IMR-90 (cell line): ENCODE results near the gene MBD2. TPM values are rescaled to one million over a fixed set of nuclear protein-coding genes. Genes with fewer than 3 reads are reported as not detected.

Source experiments
- ATAC-seq: fragments of 200-7000 bp; cut with Tn5 transposase; 2 replicates; pipeline ENCODE4 v1.9.1; 2020; ENCODE audit warnings: low read depth, mild to moderate bottlenecking, moderate library complexity
- BruUV-seq: library from RNA; stranded (reverse); fragments of 400-500 nt; replicated peaks from 2 replicates; lab custom pipeline; 2021; lab: Mats Ljungman, UMichigan
- CTCF ChIA-PET: fragments of 300-600 bp; formaldehyde crosslinking; extraction: SDS; loops from one replicate; lab custom pipeline; 2021; ENCODE audit warnings: antibody characterized with exemption; lab: Yijun Ruan, JAX
- POLR2A ChIA-PET: fragments of 300-600 bp; sonication (Branson Sonifier 250); formaldehyde crosslinking; loops from one replicate; lab custom pipeline; 2022; ENCODE audit warnings: antibody characterized with exemption; ENCODE audit not compliant: unreplicated experiment; lab: Charles Lee
- DNase-seq: peaks from one replicate; pipeline ENCODE4 v3.0.0; 2013
- H2AFZ ChIP-seq: replicated peaks from 2 replicates; pipeline ENCODE3; 2013; ENCODE audit warnings: low read length, mild to moderate bottlenecking; ENCODE audit not compliant: poor library complexity
- H2AK5ac ChIP-seq: 2 replicates; pipeline ENCODE4 v1.6.1; 2013; ENCODE audit warnings: low read depth, low read length, inconsistent platforms
- H2AK9ac ChIP-seq: replicated peaks from 2 replicates; pipeline ENCODE3; 2013; ENCODE audit warnings: mild to moderate bottlenecking, low read depth, low read length, moderate library complexity; ENCODE audit not compliant: poor library complexity
- H2BK120ac ChIP-seq: 2 replicates; pipeline ENCODE4 v1.6.1; 2013; ENCODE audit warnings: low read depth, low read length, inconsistent platforms
- H2BK15ac ChIP-seq: 3 replicates; pipeline ENCODE4 v1.6.1; 2013; ENCODE audit warnings: low read depth, low read length, inconsistent platforms
- H2BK20ac ChIP-seq: 2 replicates; pipeline ENCODE4 v1.6.1; 2013; ENCODE audit warnings: low read depth, mild to moderate bottlenecking, inconsistent platforms, low read length, moderate library complexity
- H2BK5ac ChIP-seq: 2 replicates; pipeline ENCODE4 v1.6.1; 2013; ENCODE audit warnings: mild to moderate bottlenecking, low read depth, low read length, inconsistent platforms; ENCODE audit not compliant: poor library complexity, severe bottlenecking
- H3K14ac ChIP-seq: replicated peaks from 2 replicates; pipeline ENCODE4 v1.6.1; 2013; ENCODE audit warnings: low read depth, low read length, inconsistent platforms
- H3K18ac ChIP-seq: 2 replicates; pipeline ENCODE4 v1.6.1; 2013; ENCODE audit warnings: low read depth, low read length, control low read depth
- H3K23ac ChIP-seq: 2 replicates; pipeline ENCODE4 v1.6.1; 2013; ENCODE audit warnings: low read depth, low read length, inconsistent platforms
- H3K27ac ChIP-seq: 2 replicates; pipeline ENCODE4 v1.5.1; 2013; ENCODE audit warnings: mild to moderate bottlenecking, control low read depth, low read length; ENCODE audit not compliant: insufficient read depth
- H3K27me3 ChIP-seq: 2 replicates; pipeline ENCODE4 v1.6.1; 2013; ENCODE audit warnings: low read length; ENCODE audit not compliant: control insufficient read depth, insufficient read depth
- H3K36me3 ChIP-seq: 2 replicates; pipeline ENCODE4 v1.6.1; 2013; ENCODE audit warnings: low read length, mixed read lengths; ENCODE audit not compliant: control insufficient read depth, insufficient read depth
- H3K4ac ChIP-seq: 2 replicates; pipeline ENCODE4 v1.6.1; 2013; ENCODE audit warnings: low read depth, low read length, inconsistent platforms
- H3K4me1 ChIP-seq: 2 replicates; pipeline ENCODE4 v1.6.1; 2013; ENCODE audit warnings: low read length, mixed read lengths; ENCODE audit not compliant: control insufficient read depth, insufficient read depth
- H3K4me2 ChIP-seq: 2 replicates; pipeline ENCODE4 v1.6.1; 2013; ENCODE audit warnings: low read depth, mild to moderate bottlenecking, control low read depth, low read length, moderate library complexity
- H3K4me3 ChIP-seq: 2 replicates; pipeline ENCODE4 v1.5.1; 2013; ENCODE audit warnings: low read depth, mild to moderate bottlenecking, control low read depth, low read length, moderate library complexity; ENCODE audit not compliant: insufficient read depth
- H3K56ac ChIP-seq: 2 replicates; pipeline ENCODE4 v1.6.1; 2013; ENCODE audit warnings: low read length, inconsistent platforms; ENCODE audit not compliant: insufficient read depth; ENCODE audit errors: extremely low read depth
- H3K79me1 ChIP-seq, 2 experiments: 2 replicates each; pipeline ENCODE4 v1.6.1; 2013; ENCODE audit warnings: low read length in 2 of 2, inconsistent platforms in 1 of 2, low read depth in 1 of 2
- H3K9ac ChIP-seq: 2 replicates; pipeline ENCODE4 v1.6.1; 2013; ENCODE audit warnings: low read depth, low read length, control low read depth
- H3K9me1 ChIP-seq: 2 replicates; pipeline ENCODE4 v1.6.1; 2013; ENCODE audit warnings: low read length, inconsistent platforms; ENCODE audit not compliant: insufficient read depth
- H3K9me3 ChIP-seq: 2 replicates; pipeline ENCODE4 v1.6.1; 2013; ENCODE audit warnings: low read length; ENCODE audit not compliant: control insufficient read depth, insufficient read depth
- H4K20me1 ChIP-seq: 2 replicates; pipeline ENCODE4 v1.6.1; 2013; ENCODE audit warnings: low read length, inconsistent platforms; ENCODE audit not compliant: insufficient read depth
- H4K5ac ChIP-seq: 2 replicates; pipeline ENCODE4 v1.6.1; 2013; ENCODE audit warnings: mild to moderate bottlenecking, low read depth, low read length, control low read depth
- H4K8ac ChIP-seq, 2 experiments: 2 replicates each; pipeline ENCODE4 v1.6.1; 2013; ENCODE audit warnings: low read depth in 2 of 2, low read length in 2 of 2, control low read depth in 1 of 2, inconsistent platforms in 1 of 2
- H4K91ac ChIP-seq: 2 replicates; pipeline ENCODE4 v1.6.1; 2013; ENCODE audit warnings: low read depth, low read length, inconsistent platforms; ENCODE audit not compliant: insufficient read depth
- CTCF ChIP-seq: conservative IDR thresholded peaks from 2 replicates; pipeline ENCODE4 v1.5.1; 2012; ENCODE audit warnings: mild to moderate bottlenecking, low read depth, low read length, improper control_type of control experiment
- ELK1 ChIP-seq: fragments of 150-350 bp; IDR thresholded peaks from 2 replicates; pipeline ENCODE4 v1.6.1; 2016; ENCODE audit warnings: low read depth, mild to moderate bottlenecking, low read length, moderate library complexity, borderline replicate concordance
- MXI1 ChIP-seq: IDR thresholded peaks from 2 replicates; pipeline ENCODE4 v1.6.1; 2012; ENCODE audit warnings: low read depth, mild to moderate bottlenecking, low read length, moderate library complexity, borderline replicate concordance
- NFE2L2 ChIP-seq: fragments of 150-350 bp; IDR thresholded peaks from 2 replicates; pipeline ENCODE4 v1.6.1; 2016; ENCODE audit warnings: low read depth, mild to moderate bottlenecking, low read length
- POLR2A ChIP-seq: IDR thresholded peaks from 2 replicates; pipeline ENCODE4 v1.6.1; 2012; ENCODE audit warnings: mild to moderate bottlenecking, low read depth, low read length
- RAD21 ChIP-seq: IDR thresholded peaks from 2 replicates; pipeline ENCODE4 v1.6.1; 2012; ENCODE audit warnings: low read length, improper control_type of control experiment
- RCOR1 ChIP-seq: IDR thresholded peaks from 2 replicates; pipeline ENCODE4 v1.6.1; 2012; ENCODE audit warnings: mild to moderate bottlenecking, low read length, improper control_type of control experiment; ENCODE audit not compliant: insufficient replicate concordance
- RFX5 ChIP-seq: IDR thresholded peaks from 2 replicates; pipeline ENCODE4 v1.8.0; 2012; ENCODE audit warnings: low read depth, mild to moderate bottlenecking, low read length, moderate library complexity
- SMC3 ChIP-seq: fragments of 150-350 bp; IDR thresholded peaks from 2 replicates; pipeline ENCODE4 v1.6.1; 2016; ENCODE audit warnings: low read depth, mild to moderate bottlenecking, antibody characterized with exemption, low read length, moderate library complexity
- USF2 ChIP-seq: fragments of 150-350 bp; IDR thresholded peaks from 2 replicates; pipeline ENCODE4 v1.6.1; 2017; ENCODE audit warnings: mild to moderate bottlenecking, antibody characterized with exemption, low read length, low read depth
- WGBS, 2 experiments: methylation state at CpG; one replicate each; pipeline versions ENCODE4 v1.1.5 to v1.1.7; 2013; ENCODE audit warnings: missing lambda C conversion rate in 2 of 2; ENCODE audit not compliant: insufficient read length in 1 of 2; ENCODE audit errors: extremely low coverage in 2 of 2; 5-methylcytosine and 5-hydroxymethylcytosine counted together
- dilution Hi-C: fragments of 300-500 bp; cut with HindIII; formaldehyde crosslinking; loops from one replicate; pipeline ENCODE4 v1.14.3; 2018; ENCODE audit warnings: low sequenced_read_pairs; ENCODE audit not compliant: unreplicated experiment
- in situ Hi-C: fragments of 300-500 bp; cut with MboI; formaldehyde crosslinking; loops from 3 replicates; pipeline ENCODE4 v1.14.3; 2019; ENCODE audit warnings: low sequenced_read_pairs, inconsistent platforms, mixed read lengths
- intact Hi-C: fragments of 100-400 bp; cut with micrococcal nuclease; formaldehyde crosslinking; loops from 2 replicates; pipeline ENCODE4 v1.10.0; 2022
- polyA plus RNA-seq, 3 experiments: library from polyadenylated mRNA; depleted of rRNA; stranded (reverse); fragments of >200 nt; gene quantifications; 2 replicates each; pipeline ENCODE4 v1.2.3, GENCODE V29; 2012; ENCODE audit warnings: low replicate concordance in 1 of 3
- total RNA-seq: library from RNA; depleted of rRNA; stranded (reverse); fragments of >200 nt; gene quantifications from 2 replicates; pipeline ENCODE4 v1.2.3, GENCODE V29; 2012

The MBD2 gene
- total and polyA plus RNA-seq, 2 of the 4 experiments (the other 2 are of a cell fraction), result 9.7 to 29.5 TPM

- no TSS peak for BruUV-seq
- Histone ChIP-seq H4K5ac (no peak overlapping the region), H3K4me3 (no peak overlapping the region), H2BK120ac (no peak overlapping the region), H3K9me1 (no peaks in the 10 kb centered on the region), H4K91ac (no peak overlapping the region), H3K27me3 (peaks cover 4% of the 10 kb centered on the region), H3K14ac (no peak overlapping the region), H3K4me2 (no peak overlapping the region), H3K79me1 (no peaks in the 10 kb centered on the region), H2BK5ac (no peak overlapping the region), H2BK20ac (no peak overlapping the region), H2BK15ac (no peak overlapping the region), H3K4ac (no peak overlapping the region), H3K56ac (no peak overlapping the region), H2AK5ac (no peak overlapping the region), H3K4me1 (no peaks in the 10 kb centered on the region), H3K18ac (no peak overlapping the region), H3K36me3 (no peaks in the 10 kb centered on the region), H3K9ac (no peak overlapping the region), H3K27ac (no peak overlapping the region), H2AFZ (no peak overlapping the region), H3K9me3 (no peaks in the 10 kb centered on the region), H4K8ac (no peak overlapping the region), H3K23ac (no peak overlapping the region), H4K20me1 (no peaks in the 10 kb centered on the region), H2AK9ac (no peak overlapping the region)
- in situ Hi-C loops (no loop called here), intact Hi-C loops (no loop called here), dilution Hi-C loops (no loop called here)
- TF ChIP-seq ELK1, result no peak
- TF ChIP-seq NFE2L2, result no peak
- TF ChIP-seq RFX5, result no peak
- no peak for TF ChIP-seq CTCF
- TF ChIP-seq POLR2A, result no peak
- no peak for TF ChIP-seq SMC3
- TF ChIP-seq RCOR1, result no peak
- no peak for TF ChIP-seq USF2
- no peak for TF ChIP-seq MXI1
- no peak for TF ChIP-seq RAD21
- WGBS, 2 experiments, result 60% methylated on average over 2 of the region's 7 CpGs; no CpG with 5 or more reads in 1 of the 2 experiments
- ChIA-PET CTCF (no interaction called here), POLR2A (no interaction called here)
- ATAC-seq (peak; percentile 75), DNase-seq (no peak)
Observed at GRCh38 chr18:54232485-54233227, 8.2 kb upstream of the MBD2 start.
